Activated T-helper 2 cell treated with anti-CD3 and anti-CD28 coated beads, Interferon-gamma antibody, Interleukin-2, Interleukin-4, amounts not matched to agents 10 μg/mL and 5 μg/mL and 100 μg/mL, durations not matched to agents 14 hours and 24 hours and 36 hours (primary cell): ENCODE measurements around the gene CHD9. TPM values are rescaled to one million over a fixed set of nuclear protein-coding genes. Genes with fewer than 3 reads are reported as not detected.
"Not testable (repeated sequence)": the region's sequence is repeated elsewhere in the genome, so short reads cannot be mapped to it uniquely, and the experiment has no call there.

ENCODE experiments used
- DNase-seq: peaks from one replicate; pipeline ENCODE4 v3.0.0; 2021; ENCODE audit warnings: low spot score
- H3K27ac Mint-ChIP-seq: one replicate; pipeline ENCODE4 v1.8.0; 2021; ENCODE audit warnings: mixed read lengths
- H3K27me3 Mint-ChIP-seq: one replicate; pipeline ENCODE4 v1.8.0; 2021; ENCODE audit warnings: low read depth, mixed read lengths
- H3K36me3 Mint-ChIP-seq: one replicate; pipeline ENCODE4 v1.8.0; 2021; ENCODE audit warnings: low read depth, mixed read lengths
- H3K4me1 Mint-ChIP-seq: one replicate; pipeline ENCODE4 v1.8.0; 2021; ENCODE audit warnings: low read depth, mixed read lengths
- H3K4me3 Mint-ChIP-seq: one replicate; pipeline ENCODE4 v1.8.0; 2021; ENCODE audit warnings: low read depth, mild to moderate bottlenecking, moderate library complexity, mixed read lengths
- H3K9me3 Mint-ChIP-seq: one replicate; pipeline ENCODE4 v1.8.0; 2021; ENCODE audit warnings: mixed read lengths
- intact Hi-C: fragments of 100-400 bp; cut with micrococcal nuclease; formaldehyde crosslinking; loops from one replicate; pipeline ENCODE4 v1.15.1; 2023
- total RNA-seq: library from RNA; stranded (reverse); gene quantifications from 2 replicates; pipeline ENCODE4 v1.2.3, GENCODE V29; 2022

Gene CHD9
- total RNA-seq, 1 donor from 2014 or later: 27.1 TPM

- H3K27ac Mint-ChIP-seq: no peak overlapping the region
- H3K4me3 Mint-ChIP-seq: no peak overlapping the region
- peaks cover 7% of the 10 kb centered on the region for H3K9me3 Mint-ChIP-seq
- peaks cover 3% of the 10 kb centered on the region for H3K4me1 Mint-ChIP-seq
- intact Hi-C loops: no loop called here
- no peak for DNase-seq
- no peaks in the 10 kb centered on the region for H3K27me3 Mint-ChIP-seq
- peaks cover 32% of the 10 kb centered on the region for H3K36me3 Mint-ChIP-seq
These were observed 97.5 kb downstream of the CHD9 start for GRCh38 chr16:53152329-53152728.

GRCh38 chr16:53153130-53153529 lies 98.3 kb downstream of the CHD9 start:
- no peak for DNase-seq
- H3K27me3 Mint-ChIP-seq: no peaks in the 10 kb centered on the region
- H3K4me3 Mint-ChIP-seq: no peak overlapping the region
- H3K27ac Mint-ChIP-seq: no peak overlapping the region
- peaks cover 3% of the 10 kb centered on the region for H3K4me1 Mint-ChIP-seq
- peaks cover 29% of the 10 kb centered on the region for H3K36me3 Mint-ChIP-seq
- intact Hi-C loops: no loop called here
- H3K9me3 Mint-ChIP-seq: peaks cover 7% of the 10 kb centered on the region

GRCh38 chr16:53154513-53154912 lies 99.7 kb downstream of the CHD9 start:
- Mint-ChIP-seq H3K36me3 (peaks cover 20% of the 10 kb centered on the region), H3K4me3 (no peak overlapping the region), H3K27me3 (no peaks in the 10 kb centered on the region), H3K27ac (no peak overlapping the region), H3K4me1 (peaks cover 2% of the 10 kb centered on the region), H3K9me3 (no peaks in the 10 kb centered on the region)
- intact Hi-C loops: no loop called here
- DNase-seq: no peak

- intact Hi-C loops: no loop called here
- DNase-seq: no peak
- H3K4me3 Mint-ChIP-seq: no peak overlapping the region
- no peak overlapping the region for H3K27ac Mint-ChIP-seq
- H3K36me3 Mint-ChIP-seq: peaks cover 19% of the 10 kb centered on the region
- no peaks in the 10 kb centered on the region for H3K27me3 Mint-ChIP-seq
- no peaks in the 10 kb centered on the region for H3K9me3 Mint-ChIP-seq
- peaks cover 2% of the 10 kb centered on the region for H3K4me1 Mint-ChIP-seq
These were observed 101.7 kb downstream of the CHD9 start for GRCh38 chr16:53156516-53156915.

DNA sequence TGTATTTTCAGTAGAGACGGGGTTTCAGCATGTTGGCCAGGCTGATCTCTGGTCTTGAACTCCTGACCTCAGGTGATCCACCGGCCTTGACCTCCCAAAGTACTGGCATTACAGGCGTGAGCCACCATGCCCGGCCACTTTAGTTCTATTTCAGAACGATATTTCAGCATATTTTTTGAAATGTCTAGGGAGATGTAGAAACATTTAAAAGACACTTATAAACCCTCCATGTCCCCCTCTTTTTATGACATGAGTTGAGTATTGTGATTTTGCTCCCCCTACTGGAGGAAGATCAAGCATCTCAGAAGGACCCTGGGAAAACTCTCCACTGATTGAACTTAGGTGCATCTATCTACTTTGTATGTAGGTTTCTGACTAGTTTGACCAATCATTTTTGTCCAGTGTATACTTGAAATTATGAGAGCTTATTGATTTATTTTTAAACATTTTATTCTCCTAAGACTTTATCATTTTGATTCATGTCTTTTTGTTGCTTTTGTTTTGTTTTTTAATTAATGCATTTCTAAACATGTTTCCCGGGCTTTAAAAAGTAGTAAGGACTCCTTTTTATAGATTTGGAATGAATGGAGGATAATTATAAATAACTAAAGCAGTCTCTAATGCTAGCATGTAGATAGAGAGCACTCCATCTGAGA lies 105.1 kb downstream of the CHD9 start:
- Mint-ChIP-seq H3K36me3 (peaks cover 19% of the 10 kb centered on the region), H3K27ac (no peak overlapping the region), H3K4me3 (no peak overlapping the region), H3K27me3 (no peaks in the 10 kb centered on the region), H3K9me3 (no peaks in the 10 kb centered on the region), H3K4me1 (peaks cover 2% of the 10 kb centered on the region)
- no peak for DNase-seq
- intact Hi-C loops: loop anchor here (1.0 kb wide), 1 partner anchor 106 kb away; the partner anchor contains the start of gene CHD9

GRCh38 chr16:53166099-53166498 lies 111.3 kb downstream of the CHD9 start:
- Mint-ChIP-seq H3K9me3 (no peaks in the 10 kb centered on the region), H3K36me3 (peaks cover 3% of the 10 kb centered on the region), H3K4me1 (no peaks in the 10 kb centered on the region), H3K27ac (no peak overlapping the region), H3K27me3 (no peaks in the 10 kb centered on the region), H3K4me3 (no peak overlapping the region)
- intact Hi-C loops: no loop called here
- no peak for DNase-seq

GRCh38 chr16:53168744-53169143 lies 114.0 kb downstream of the CHD9 start:
- Mint-ChIP-seq H3K36me3 (peaks cover 3% of the 10 kb centered on the region), H3K27ac (no peak overlapping the region), H3K27me3 (no peaks in the 10 kb centered on the region), H3K4me1 (no peaks in the 10 kb centered on the region), H3K4me3 (no peak overlapping the region), H3K9me3 (no peaks in the 10 kb centered on the region)
- intact Hi-C loops: no loop called here
- DNase-seq: no peak

DNA sequence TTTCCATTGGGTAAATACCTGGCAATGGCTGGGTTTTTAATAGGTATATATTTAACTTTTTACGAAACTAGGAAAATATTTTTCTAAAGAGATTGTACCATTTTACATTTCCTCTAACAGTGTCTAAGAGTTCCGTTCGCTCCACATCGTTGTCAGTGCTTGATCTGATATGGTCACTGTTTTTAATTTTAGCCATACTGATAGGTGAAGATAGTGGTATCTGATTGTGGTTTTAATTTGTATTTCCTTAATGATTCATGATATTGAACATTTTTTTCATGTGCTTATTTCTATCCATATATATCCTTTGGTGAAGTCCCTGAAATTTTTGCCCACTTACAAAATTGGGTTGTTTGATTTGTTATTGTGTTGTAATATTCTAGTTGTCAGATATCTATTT lies 117.7 kb downstream of the CHD9 start:
- Mint-ChIP-seq H3K27ac (no peak overlapping the region), H3K4me1 (peaks cover 8% of the 10 kb centered on the region), H3K4me3 (no peak overlapping the region), H3K27me3 (no peaks in the 10 kb centered on the region), H3K36me3 (peaks cover 2% of the 10 kb centered on the region), H3K9me3 (no peaks in the 10 kb centered on the region)
- no peak for DNase-seq
- intact Hi-C loops: no loop called here

- DNase-seq: no peak
- Mint-ChIP-seq H3K9me3 (no peaks in the 10 kb centered on the region), H3K27ac (no peak overlapping the region), H3K4me1 (peaks cover 8% of the 10 kb centered on the region), H3K4me3 (no peak overlapping the region), H3K36me3 (peaks cover 2% of the 10 kb centered on the region), H3K27me3 (no peaks in the 10 kb centered on the region)
- intact Hi-C loops: no loop called here
These were observed 120.3 kb downstream of the CHD9 start for GRCh38 chr16:53175118-53175517.

- peaks cover 2% of the 10 kb centered on the region for H3K36me3 Mint-ChIP-seq
- intact Hi-C loops: no loop called here
- H3K4me1 Mint-ChIP-seq: peaks cover 8% of the 10 kb centered on the region
- H3K4me3 Mint-ChIP-seq: no peak overlapping the region
- no peaks in the 10 kb centered on the region for H3K9me3 Mint-ChIP-seq
- H3K27me3 Mint-ChIP-seq: no peaks in the 10 kb centered on the region
- no peak for DNase-seq
- H3K27ac Mint-ChIP-seq: no peak overlapping the region
These were observed 121.6 kb downstream of the CHD9 start for GRCh38 chr16:53176434-53176833.

DNA sequence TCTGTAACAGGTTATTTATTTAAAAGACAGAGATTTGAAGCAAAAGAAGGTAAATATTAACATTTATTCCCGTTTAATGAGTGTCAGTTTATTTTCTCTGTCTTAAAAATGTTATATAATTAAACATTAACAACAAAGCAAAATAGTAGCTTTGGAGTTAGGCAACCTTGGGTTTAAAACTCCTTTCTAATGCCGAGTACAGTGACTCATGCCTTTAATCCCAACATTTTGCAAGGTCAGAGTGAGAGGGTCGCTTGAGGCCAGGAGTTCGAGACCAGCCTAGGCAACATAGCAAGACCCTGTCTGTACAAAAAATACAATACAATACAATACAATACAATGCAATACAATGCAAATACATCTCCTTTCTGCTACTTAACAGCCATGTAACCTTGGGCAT lies 128.7 kb downstream of the CHD9 start:
- Mint-ChIP-seq H3K4me1 (no peaks in the 10 kb centered on the region), H3K9me3 (peaks cover 32% of the 10 kb centered on the region), H3K27ac (no peak overlapping the region), H3K27me3 (no peaks in the 10 kb centered on the region), H3K36me3 (peaks cover 30% of the 10 kb centered on the region), H3K4me3 (no peak overlapping the region)
- intact Hi-C loops: no loop called here
- no peak for DNase-seq

DNA sequence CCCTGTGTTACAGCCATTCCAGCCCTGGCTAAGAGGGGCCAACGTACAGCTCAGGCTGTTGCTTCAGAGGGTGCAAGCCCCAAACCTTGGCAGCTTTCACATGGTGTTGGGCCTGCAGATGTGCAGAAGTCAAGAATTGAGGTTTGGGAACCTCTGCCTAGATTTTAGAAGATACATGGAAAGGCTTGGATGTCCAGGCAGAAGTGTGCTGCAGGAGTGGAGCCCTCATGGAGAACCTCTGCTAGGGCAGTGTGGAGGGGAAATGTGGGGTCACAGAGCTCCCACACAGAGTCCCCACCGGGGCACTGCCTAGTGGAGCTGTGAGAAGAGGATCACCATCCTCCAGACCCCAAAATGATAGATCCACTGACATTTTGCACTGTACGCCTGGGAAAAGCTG lies 130.9 kb downstream of the CHD9 start:
- H3K27me3 Mint-ChIP-seq, intact Hi-C loops, H3K4me1 Mint-ChIP-seq, DNase-seq, H3K4me3 Mint-ChIP-seq, H3K27ac Mint-ChIP-seq: not testable (repeated sequence)
- peaks cover 35% of the 10 kb centered on the region for H3K9me3 Mint-ChIP-seq
- peaks cover 33% of the 10 kb centered on the region for H3K36me3 Mint-ChIP-seq

- Mint-ChIP-seq H3K4me1 (no peaks in the 10 kb centered on the region), H3K9me3 (peaks cover 35% of the 10 kb centered on the region), H3K27me3 (no peaks in the 10 kb centered on the region), H3K36me3 (peaks cover 33% of the 10 kb centered on the region), H3K4me3 (no peak overlapping the region), H3K27ac (no peak overlapping the region)
- no peak for DNase-seq
- intact Hi-C loops: no loop called here
These were observed 133.0 kb downstream of the CHD9 start for GRCh38 chr16:53187775-53188174.

- intact Hi-C loops: no loop called here
- no peak for DNase-seq
- Mint-ChIP-seq H3K4me1 (no peaks in the 10 kb centered on the region), H3K36me3 (peaks cover 10% of the 10 kb centered on the region), H3K27ac (no peak overlapping the region), H3K4me3 (no peak overlapping the region), H3K27me3 (no peaks in the 10 kb centered on the region), H3K9me3 (peaks cover 19% of the 10 kb centered on the region)
These were observed 136.6 kb downstream of the CHD9 start for GRCh38 chr16:53191413-53191812.
